K562 (cell line): ENCODE data around the gene TSPAN3. TPM values are rescaled to one million over a fixed set of nuclear protein-coding genes. Genes with fewer than 3 reads are reported as not detected.

Source experiments
- ATAC-seq: fragments of 200-7000 bp; cut with Tn5 transposase; 3 replicates; pipeline ENCODE4 v1.9.1; 2020; ENCODE audit warnings: moderate library complexity
- BruUV-seq: library from RNA; stranded (reverse); fragments of 400-500 nt; replicated peaks from 2 replicates; lab custom pipeline; 2021; lab: Mats Ljungman, UMichigan
- CTCF ChIA-PET: fragments of 300-600 bp; formaldehyde crosslinking; extraction: SDS; loops from one replicate; lab custom pipeline; 2021; ENCODE audit warnings: low intra/inter-chr PET ratio; lab: Yijun Ruan, JAX
- POLR2A ChIA-PET: fragments of 300-600, 350-650 bp; sonication (Branson Sonifier 250); formaldehyde crosslinking; extraction: SDS; loops from one replicate; lab custom pipeline; 2021; ENCODE audit warnings: antibody characterized with exemption, inconsistent platforms; lab: Yijun Ruan, JAX
- DNase-seq, 4 experiments: peaks; one replicate each; pipeline versions ENCODE4 v3.0.0 to v3.0.0-alpha.2; 2011 to 2018; ENCODE audit warnings: low spot score in 3 of 4, mixed read lengths in 3 of 4; ENCODE audit errors: extremely low read depth in 1 of 4
- FAIRE-seq: peaks from 2 replicates; lab custom pipeline; 2011; peaks lifted over from hg19 to GRCh38; lab: Jason Lieb, UNC
- H2AFZ ChIP-seq: 2 replicates; pipeline ENCODE4 v1.6.0; 2011; ENCODE audit warnings: low read depth, low read length, control low read depth, inconsistent platforms
- H3K27ac ChIP-seq: fragments of 200-600 bp; 3 replicates; pipeline ENCODE4 v1.8.0; 2011; ENCODE audit warnings: low read depth, mild to moderate bottlenecking, control low read depth, inconsistent platforms, low read length, moderate library complexity, mixed read lengths; ENCODE audit errors: extremely low read depth
- H3K27me3 ChIP-seq, 2 experiments: fragments of 300-600 bp in 1 of 2; 2 replicates in 1 of 2; 3 replicates in 1 of 2; pipeline versions ENCODE4 v1.6.0 to v1.8.0; 2011; ENCODE audit warnings: inconsistent platforms in 2 of 2, low read length in 2 of 2, mild to moderate bottlenecking in 1 of 2, mixed read lengths in 1 of 2, moderate library complexity in 1 of 2; ENCODE audit not compliant: control insufficient read depth in 2 of 2, insufficient read depth in 2 of 2
- H3K36me3 ChIP-seq: fragments of 300-600 bp; 3 replicates; pipeline ENCODE4 v1.8.0; 2011; ENCODE audit warnings: mild to moderate bottlenecking, low read length, inconsistent platforms; ENCODE audit not compliant: control insufficient read depth, insufficient read depth
- H3K4me1 ChIP-seq, 2 experiments: fragments of 200-600 bp in 1 of 2; replicated peaks in 1 of 2; 2 replicates in 1 of 2; 3 replicates in 1 of 2; pipeline versions ENCODE4 v1.5.1 to v1.8.0; 2011; ENCODE audit warnings: inconsistent platforms in 2 of 2, low read length in 2 of 2, mild to moderate bottlenecking in 1 of 2, mixed read lengths in 1 of 2, moderate library complexity in 1 of 2; ENCODE audit not compliant: control insufficient read depth in 2 of 2, insufficient read depth in 2 of 2
- H3K4me2 ChIP-seq: 2 replicates; pipeline ENCODE4 v1.6.1; 2011; ENCODE audit warnings: low read length, control low read depth, inconsistent platforms, mixed read lengths; ENCODE audit not compliant: insufficient read depth
- H3K4me3 ChIP-seq: fragments of 200-600 bp; sonication (generic), shearing (Covaris generic); 2 replicates; pipeline ENCODE4 v1.5.1; 2016; ENCODE audit warnings: control low read depth, inconsistent platforms
- H3K79me2 ChIP-seq: fragments of 200-600 bp; 3 replicates; pipeline ENCODE4 v1.8.0; 2011; ENCODE audit warnings: low read length, inconsistent platforms; ENCODE audit not compliant: control insufficient read depth, insufficient read depth
- H3K9ac ChIP-seq, 2 experiments: 2 replicates each; pipeline versions ENCODE4 v1.6.0 to v1.6.1; 2011; ENCODE audit warnings: low read depth in 2 of 2, low read length in 2 of 2, control low read depth in 1 of 2, inconsistent platforms in 1 of 2, mild to moderate bottlenecking in 1 of 2, mixed read lengths in 1 of 2; ENCODE audit not compliant: insufficient read depth in 1 of 2
- H3K9me1 ChIP-seq: one replicate; pipeline ENCODE4 v1.6.0; 2011; ENCODE audit warnings: inconsistent platforms, mild to moderate bottlenecking, low read length, moderate library complexity; ENCODE audit not compliant: control insufficient read depth, insufficient read depth
- H3K9me3 ChIP-seq: replicated peaks from 2 replicates; pipeline ENCODE4 v1.5.1; 2011; ENCODE audit warnings: low read depth, low read length, inconsistent platforms; ENCODE audit not compliant: control insufficient read depth, insufficient read depth
- H4K20me1 ChIP-seq: replicated peaks from 2 replicates; pipeline ENCODE4 v1.6.1; 2011; ENCODE audit warnings: low read length, inconsistent platforms, mixed read lengths; ENCODE audit not compliant: control insufficient read depth, insufficient read depth
- CBX5 ChIP-seq: IDR thresholded peaks from 2 replicates; pipeline ENCODE4 v1.6.1; 2014; ENCODE audit warnings: low read depth, borderline replicate concordance
- CREB1 ChIP-seq, 2 experiments: sonication (generic) in 1 of 2; formaldehyde crosslinking in 1 of 2; IDR thresholded peaks; 2 replicates each; pipeline versions ENCODE4 v1.6.1 to v1.8.0; 2012 to 2022; ENCODE audit warnings: inconsistent platforms in 1 of 2, mild to moderate bottlenecking in 1 of 2, missing genetic modification reagents in 1 of 2, moderate library complexity in 1 of 2
- RAD51 ChIP-seq: fragments of 450-650 bp; IDR thresholded peaks from 2 replicates; pipeline ENCODE4 v1.7.1; 2016; ENCODE audit warnings: low read depth, mild to moderate bottlenecking, borderline replicate concordance
- RFX7 ChIP-seq: fragments of 250-450 bp; sonication (Bioruptor Pico); IDR thresholded peaks from 2 replicates; pipeline ENCODE4 v1.5.1; 2021; ENCODE audit warnings: mild to moderate bottlenecking
- TRIM24 ChIP-seq, 2 experiments: fragments of 450-650 bp; IDR thresholded peaks; 2 replicates each; pipeline ENCODE4 v1.6.1; 2016
- USF1 ChIP-seq: sonication (generic); formaldehyde crosslinking; IDR thresholded peaks from 2 replicates; pipeline ENCODE4 v1.9.0; 2022; ENCODE audit warnings: mild to moderate bottlenecking, missing genetic modification reagents
- YY1 ChIP-seq, 3 experiments: IDR thresholded peaks; 2 replicates each; pipeline ENCODE4 v1.6.1; 2011; ENCODE audit warnings: low read length in 2 of 3, mild to moderate bottlenecking in 2 of 3, moderate library complexity in 2 of 3, borderline replicate concordance in 1 of 3, control low read depth in 1 of 3, low read depth in 1 of 3; ENCODE audit not compliant: insufficient read depth in 3 of 3, insufficient replicate concordance in 2 of 3, control insufficient read depth in 1 of 3, insufficient read length in 1 of 3; ENCODE audit errors: extremely low read depth in 1 of 3
- WGBS: fragments of 100-300 bp; shearing (Covaris generic); methylation state at CpG from one replicate; pipeline ENCODE4 v1.1.6; 2016; ENCODE audit warnings: low coverage, mixed read lengths; ENCODE audit not compliant: insufficient coverage; ENCODE audit errors: missing lambda C conversion rate; 5-methylcytosine and 5-hydroxymethylcytosine counted together
- in situ Hi-C: fragments of 300-500 bp; cut with MboI; formaldehyde crosslinking; loops from 4 replicates; pipeline ENCODE4 v1.15.0; 2018; ENCODE audit warnings: inconsistent platforms, mixed read lengths
- intact Hi-C: fragments of 100-400 bp; cut with micrococcal nuclease; formaldehyde crosslinking; loops from 2 replicates; pipeline ENCODE4 v1.14.2; 2022
- polyA plus RNA-seq, 8 experiments: library from polyadenylated mRNA; depleted of rRNA in 4 of 8; stranded (reverse) in 5 of 8; unstranded in 3 of 8; fragments of >200 nt; fragmentation: Nextera tagmentation in 2 of 8; fragmentation: Illumina TruSeq in 1 of 8; extraction: Ambion mirVana in 2 of 8; extraction: Trizol in 1 of 8; gene quantifications; 2 replicates each; pipeline versions ENCODE4 v1.2.1 to v1.2.3, GENCODE V29; 2011 to 2014; ENCODE audit warnings: inconsistent platforms in 1 of 8, missing spikeins in 1 of 8
- total RNA-seq, 7 experiments: library from RNA; depleted of rRNA in 6 of 7; stranded (reverse); fragments of >200 nt in 6 of 7; fragmentation: Illumina TruSeq in 2 of 7; extraction: Trizol in 2 of 7; gene quantifications; 2 replicates each; pipeline versions ENCODE4 v1.2.1 to v1.2.3, GENCODE V29; 2011 to 2021; ENCODE audit warnings: low replicate concordance in 1 of 7
- TF ChIP-seq, protein P1 (sequence below): sonication (generic); formaldehyde crosslinking; IDR thresholded peaks from 2 replicates; pipeline ENCODE4 v1.5.0; 2020; ENCODE audit warnings: missing genetic modification reagents
- TF ChIP-seq, protein P2 (sequence below): sonication (generic); formaldehyde crosslinking; IDR thresholded peaks from 2 replicates; pipeline ENCODE4 v1.8.1; 2022; ENCODE audit warnings: missing genetic modification reagents

Gene TSPAN3
- total and polyA plus RNA-seq, 9 of the 15 experiments (the other 6 are each of a cell fraction or from before 2014, with no cell fraction given), result 14.3 to 144 (median 71.1) TPM

- peaks cover 5 to 15% of the 10 kb centered on the region in 2 experiments for H3K4me1 ChIP-seq
- H4K20me1 ChIP-seq, result no peaks in the 10 kb centered on the region
- FAIRE-seq (no peak), ATAC-seq (peak; percentile 29; the same call in 1 of the 3 replicates), DNase-seq (no peak)
- TF ChIP-seq USF1 (0 out of 2 replicates have a peak, but pooled peaks have one; percentile 8), RFX7 (no peak), TRIM24 (IDR thresholded peaks at IDR 0.05) (no peak), CBX5 (no peak), CREB1 (IDR thresholded peaks at IDR 0.05) (no peak), CREB1 (CRISPR knock-in tag; IDR thresholded peaks at IDR 0.05) (no peak), YY1 (IDR thresholded peaks at IDR 0.05; ENCODE audit: borderline replicate concordance in 1 of 3, control insufficient read depth in 1 of 3, extremely low read depth in 1 of 3, insufficient read depth in 3 of 3, insufficient read length in 1 of 3, insufficient replicate concordance in 2 of 3, low read depth in 1 of 3, low read length in 2 of 3) (no peak), RAD51 (peak; percentile 56; the same call in 1 of the 2 replicates)
- TF ChIP-seq, protein P1, sequence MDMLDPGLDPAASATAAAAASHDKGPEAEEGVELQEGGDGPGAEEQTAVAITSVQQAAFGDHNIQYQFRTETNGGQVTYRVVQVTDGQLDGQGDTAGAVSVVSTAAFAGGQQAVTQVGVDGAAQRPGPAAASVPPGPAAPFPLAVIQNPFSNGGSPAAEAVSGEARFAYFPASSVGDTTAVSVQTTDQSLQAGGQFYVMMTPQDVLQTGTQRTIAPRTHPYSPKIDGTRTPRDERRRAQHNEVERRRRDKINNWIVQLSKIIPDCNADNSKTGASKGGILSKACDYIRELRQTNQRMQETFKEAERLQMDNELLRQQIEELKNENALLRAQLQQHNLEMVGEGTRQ, result peak; percentile 46
- TF ChIP-seq, protein P2, sequence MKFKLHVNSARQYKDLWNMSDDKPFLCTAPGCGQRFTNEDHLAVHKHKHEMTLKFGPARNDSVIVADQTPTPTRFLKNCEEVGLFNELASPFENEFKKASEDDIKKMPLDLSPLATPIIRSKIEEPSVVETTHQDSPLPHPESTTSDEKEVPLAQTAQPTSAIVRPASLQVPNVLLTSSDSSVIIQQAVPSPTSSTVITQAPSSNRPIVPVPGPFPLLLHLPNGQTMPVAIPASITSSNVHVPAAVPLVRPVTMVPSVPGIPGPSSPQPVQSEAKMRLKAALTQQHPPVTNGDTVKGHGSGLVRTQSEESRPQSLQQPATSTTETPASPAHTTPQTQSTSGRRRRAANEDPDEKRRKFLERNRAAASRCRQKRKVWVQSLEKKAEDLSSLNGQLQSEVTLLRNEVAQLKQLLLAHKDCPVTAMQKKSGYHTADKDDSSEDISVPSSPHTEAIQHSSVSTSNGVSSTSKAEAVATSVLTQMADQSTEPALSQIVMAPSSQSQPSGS, result no peak
- peaks cover 0 to 3% of the 10 kb centered on the region in 2 experiments; a peak in 1 of 5 replicates for H3K27me3 ChIP-seq
- H3K9me1 ChIP-seq, result no peaks in the 10 kb centered on the region
- no peak overlapping the region; a peak in 1 of 4 replicates for H3K9ac ChIP-seq
- H3K4me3 ChIP-seq, result no peak overlapping the region
- no peaks in the 10 kb centered on the region for H3K79me2 ChIP-seq
- in situ Hi-C loops (no loop called here), intact Hi-C loops (no loop called here)
- H3K36me3 ChIP-seq, result no peaks in the 10 kb centered on the region
- WGBS, result 53% methylated on average over 8 of the region's 8 CpGs
- no peaks in the 10 kb centered on the region for H3K9me3 ChIP-seq
- H3K4me2 ChIP-seq, result no peak overlapping the region
- BruUV-seq, result no TSS peak
- H3K27ac ChIP-seq, result no peak overlapping the region
- POLR2A ChIA-PET, result no interaction called here
- CTCF ChIA-PET, result no interaction called here
- peak overlapping the region; percentile 70 for H2AFZ ChIP-seq
Measured at GRCh38 chr15:77084436-77084835, 13.5 kb upstream of the TSPAN3 start.
